Limb (tissue), 2 donors: ENCODE data around the gene SERTAD1.

Experiments
- DNase-seq, 2 donors: peaks; one replicate each; pipeline ENCODE4 v3.0.0-alpha.2; 2016; ENCODE audit errors: extremely low spot score in 2 of 2

The SERTAD1 gene

GRCh38 chr19:40407714-40408597 is 17.8 kb downstream of the SERTAD1 start:
- no peak for DNase-seq

GRCh38 chr19:40403262-40403984 is 22.4 kb downstream of the SERTAD1 start:
- DNase-seq = peak; percentile 71 to 93

GRCh38 chr19:40400559-40400958 is 25.2 kb downstream of the SERTAD1 start:
- no peak for DNase-seq

GRCh38 chr19:40398417-40399131 is 27.2 kb downstream of the SERTAD1 start:
- peak; percentile 43 to 72 for DNase-seq

- no peak for DNase-seq
These were observed 28.3 kb downstream of the SERTAD1 start for GRCh38 chr19:40397568-40397906.

- no peak for DNase-seq
These were observed 28.8 kb downstream of the SERTAD1 start for GRCh38 chr19:40396886-40397567.

- no peak for DNase-seq
These were observed 29.8 kb downstream of the SERTAD1 start for GRCh38 chr19:40395956-40396355.

GRCh38 chr19:40394816-40395210 is 31.0 kb downstream of the SERTAD1 start:
- no peak for DNase-seq

GRCh38 chr19:40393894-40394815 is 31.6 kb downstream of the SERTAD1 start:
- no peak for DNase-seq

- DNase-seq = no peak
These were observed 32.8 kb downstream of the SERTAD1 start for GRCh38 chr19:40392894-40393517.

- no peak for DNase-seq
These were observed 33.7 kb downstream of the SERTAD1 start for GRCh38 chr19:40392123-40392522.

- no peak for DNase-seq
These were observed 35.6 kb downstream of the SERTAD1 start, which contains the start of gene HIPK4 for GRCh38 chr19:40390084-40390742. HIPK4 (minus strand) TSS chr19:40390181; CDS start chr19:40389902, 279 bp downstream.

GRCh38 chr19:40389404-40390083 is 36.2 kb downstream of the SERTAD1 start:
- DNase-seq = no peak

- DNase-seq = no peak
These were observed 37.3 kb downstream of the SERTAD1 start for GRCh38 chr19:40388481-40388880.

GRCh38 chr19:40387155-40387554 is 38.6 kb downstream of the SERTAD1 start:
- no peak for DNase-seq

GRCh38 chr19:40383668-40384248 is 42.0 kb downstream of the SERTAD1 start:
- DNase-seq = no peak

GRCh38 chr19:40381321-40381720 is 44.5 kb downstream of the SERTAD1 start:
- DNase-seq = no peak
